ENCODE results near the gene PRDX3.

- no peak for TF ChIP-seq POLR2A (IDR thresholded peaks at IDR 0.05)
- no peak for TF ChIP-seq CTCF (IDR thresholded peaks at IDR 0.05)
Measured at GRCh38 chr10:119176166-119176565, 2.4 kb downstream of the PRDX3 start.
